NB4 (cell line): Measurements from ENCODE around the gene STRIP1.

Experiments
- DNase-seq: peaks from one replicate; pipeline ENCODE4 v3.0.0; 2010; ENCODE audit warnings: low read depth
- H3K4me3 ChIP-seq: one replicate; pipeline ENCODE4 v1.5.1; 2011; ENCODE audit warnings: mild to moderate bottlenecking, low read depth, low read length, moderate library complexity
- CTCF ChIP-seq: IDR thresholded peaks from one replicate; pipeline ENCODE4 v1.5.1; 2012; ENCODE audit warnings: low read depth, low read length
- MAX ChIP-seq: IDR thresholded peaks from 2 replicates; pipeline ENCODE4 v1.6.1; 2011; ENCODE audit warnings: low read depth, low read length
- MYC ChIP-seq: IDR thresholded peaks from 2 replicates; pipeline ENCODE4 v1.6.1; 2011; ENCODE audit warnings: low read depth, low read length
- POLR2A ChIP-seq: IDR thresholded peaks from 2 replicates; pipeline ENCODE4 v1.6.1; 2011; ENCODE audit warnings: mild to moderate bottlenecking; ENCODE audit not compliant: insufficient read length; ENCODE audit errors: extremely low read depth

STRIP1 gene

GRCh38 chr1:110067893-110068645, 33.6 kb downstream of the STRIP1 start:
- H3K4me3 ChIP-seq, result no peak overlapping the region
- DNase-seq, result no peak
- TF ChIP-seq MAX (no peak), MYC (no peak), CTCF (no peak), POLR2A (no peak)

- no peak for DNase-seq
- H3K4me3 ChIP-seq, result no peak overlapping the region
- TF ChIP-seq POLR2A (no peak), CTCF (no peak), MYC (no peak), MAX (no peak)
Observed at GRCh38 chr1:110068646-110069403, 34.4 kb downstream of the STRIP1 start.

GRCh38 chr1:110069404-110070281, 35.2 kb downstream of the STRIP1 start:
- TF ChIP-seq MAX, result no peak
- TF ChIP-seq CTCF, result no peak
- no peak for TF ChIP-seq MYC
- no peak for TF ChIP-seq POLR2A
- H3K4me3 ChIP-seq, result no peak overlapping the region
- DNase-seq, result no peak

GRCh38 chr1:110070282-110070669, 35.9 kb downstream of the STRIP1 start:
- no peak for TF ChIP-seq MAX
- TF ChIP-seq POLR2A, result no peak
- TF ChIP-seq MYC, result no peak
- no peak for TF ChIP-seq CTCF
- H3K4me3 ChIP-seq, result no peak overlapping the region
- DNase-seq, result no peak

GRCh38 chr1:110070671-110071242, 36.3 kb downstream of the STRIP1 start, which contains the start of gene ALX3:
ALX3 (minus strand) TSS chr1:110070672; CDS start chr1:110070612, 60 bp downstream.
- DNase-seq, result no peak
- H3K4me3 ChIP-seq, result no peak within 1 kb of the TSS
- no peak for TF ChIP-seq POLR2A
- TF ChIP-seq CTCF, result no peak
- no peak for TF ChIP-seq MAX
- no peak for TF ChIP-seq MYC
